Adrenal gland (tissue), 5 donors: ENCODE measurements around the gene RPIA.

ENCODE experiments used
- CTCF ChIP-seq, 6 experiments: fragments of 450-650 bp in 4 of 6; fragments of 200-600 bp in 2 of 6; sonication (generic) in 1 of 6; IDR thresholded peaks; 1 replicate in 5 of 6; 2 replicates in 1 of 6; pipeline versions ENCODE4 v1.5.1 to v1.8.0; 2016 to 2021; ENCODE audit warnings: antibody characterized with exemption in 6 of 6, mild to moderate bottlenecking in 2 of 6, moderate library complexity in 1 of 6
- POLR2A ChIP-seq, 2 donors: fragments of 450-650 bp; IDR thresholded peaks; one replicate each; pipeline ENCODE4 v1.6.1; 2017; ENCODE audit warnings: antibody characterized with exemption in 2 of 2, mild to moderate bottlenecking in 2 of 2, moderate library complexity in 1 of 2
- donor health status: DM: no; HTN: no; CAD: no.

- TF ChIP-seq CTCF (IDR thresholded peaks at IDR 0.05) (no peak), POLR2A (IDR thresholded peaks at IDR 0.05) (no peak)
These were observed 60.3 kb downstream of the RPIA start for GRCh38 chr2:88751768-88752167.
